Karpas-422 (cell line): ENCODE results near the gene TMTC2. TPM values are rescaled to one million over a fixed set of nuclear protein-coding genes. Genes with fewer than 3 reads are reported as not detected.

Experiments
- DNase-seq: peaks from one replicate; pipeline ENCODE4 v3.0.0-alpha.2; 2015
- H2AFZ ChIP-seq: fragments of 200-600 bp; sonication (generic); 2 replicates; pipeline ENCODE4 v1.6.1; 2014; ENCODE audit warnings: antibody characterized with exemption, low read length, mixed read lengths
- H3K27ac ChIP-seq: fragments of 200-600 bp; sonication (generic); 2 replicates; pipeline ENCODE4 v1.5.1; 2014; ENCODE audit warnings: mild to moderate bottlenecking, low read length, moderate library complexity
- H3K27me3 ChIP-seq: fragments of 200-600 bp; sonication (generic); 2 replicates; pipeline ENCODE4 v1.6.1; 2014; ENCODE audit warnings: low read length, mixed read lengths
- H3K36me3 ChIP-seq: fragments of 200-600 bp; sonication (generic); 2 replicates; pipeline ENCODE4 v1.6.1; 2014; ENCODE audit warnings: low read length, mixed read lengths; ENCODE audit not compliant: insufficient read depth
- H3K4me1 ChIP-seq: fragments of 200-600 bp; sonication (generic); 2 replicates; pipeline ENCODE4 v1.6.1; 2014; ENCODE audit warnings: mild to moderate bottlenecking, low read length, mixed read lengths
- H3K4me2 ChIP-seq: fragments of 200-600 bp; sonication (generic); 2 replicates; pipeline ENCODE4 v1.6.1; 2014; ENCODE audit warnings: low read length, low read depth, mild to moderate bottlenecking; ENCODE audit not compliant: poor library complexity, severe bottlenecking
- H3K4me3 ChIP-seq: fragments of 200-600 bp; sonication (generic); 2 replicates; pipeline ENCODE4 v1.5.1; 2014; ENCODE audit warnings: mild to moderate bottlenecking, antibody characterized with exemption, low read length, mixed read lengths
- H3K79me2 ChIP-seq: fragments of 200-600 bp; sonication (generic); 2 replicates; pipeline ENCODE4 v1.6.1; 2014; ENCODE audit warnings: mild to moderate bottlenecking, low read length, mixed read lengths
- H3K9ac ChIP-seq: fragments of 200-600 bp; sonication (generic); 2 replicates; pipeline ENCODE4 v1.6.0; 2014; ENCODE audit warnings: low read length
- H3K9me2 ChIP-seq: fragments of 200-600 bp; sonication (generic), shearing (Covaris generic); replicated peaks from 2 replicates; pipeline ENCODE4 v1.6.0; 2014; ENCODE audit warnings: mild to moderate bottlenecking, low read length, moderate library complexity; ENCODE audit not compliant: insufficient read depth
- H3K9me3 ChIP-seq: fragments of 300-700, 200-600 bp; sonication (generic); 2 replicates; pipeline ENCODE4 v1.6.1; 2014; ENCODE audit warnings: low read length, mixed read lengths
- H4K20me1 ChIP-seq: fragments of 200-600 bp; sonication (generic); 2 replicates; pipeline ENCODE4 v1.6.1; 2014; ENCODE audit warnings: mild to moderate bottlenecking, antibody characterized with exemption, low read length, low read depth; ENCODE audit not compliant: insufficient read depth
- total RNA-seq: library from RNA; depleted of rRNA; stranded (reverse); fragments of >200 nt; shearing (Covaris generic); gene quantifications from 2 replicates; pipeline ENCODE4 v1.2.3, GENCODE V29; 2014; ENCODE audit warnings: low replicate concordance

The TMTC2 gene
- total RNA-seq, 1 experiment from 2014 or later = 5.0 TPM

GRCh38 chr12:83136411-83136810 lies 449.7 kb downstream of the TMTC2 start:
- DNase-seq = no peak
- no peak overlapping the region for H3K27ac ChIP-seq
- H3K27me3 ChIP-seq = no peaks in the 10 kb centered on the region
- no peaks in the 10 kb centered on the region for H3K9me3 ChIP-seq
- H3K4me2 ChIP-seq = no peak overlapping the region
- H3K9ac ChIP-seq = no peak overlapping the region
- H2AFZ ChIP-seq = no peak overlapping the region
- H3K79me2 ChIP-seq = no peaks in the 10 kb centered on the region
- H3K9me2 ChIP-seq = no peaks in the 10 kb centered on the region
- no peaks in the 10 kb centered on the region for H3K36me3 ChIP-seq
- no peaks in the 10 kb centered on the region for H4K20me1 ChIP-seq
- H3K4me1 ChIP-seq = no peaks in the 10 kb centered on the region
- H3K4me3 ChIP-seq = no peak overlapping the region

DNA sequence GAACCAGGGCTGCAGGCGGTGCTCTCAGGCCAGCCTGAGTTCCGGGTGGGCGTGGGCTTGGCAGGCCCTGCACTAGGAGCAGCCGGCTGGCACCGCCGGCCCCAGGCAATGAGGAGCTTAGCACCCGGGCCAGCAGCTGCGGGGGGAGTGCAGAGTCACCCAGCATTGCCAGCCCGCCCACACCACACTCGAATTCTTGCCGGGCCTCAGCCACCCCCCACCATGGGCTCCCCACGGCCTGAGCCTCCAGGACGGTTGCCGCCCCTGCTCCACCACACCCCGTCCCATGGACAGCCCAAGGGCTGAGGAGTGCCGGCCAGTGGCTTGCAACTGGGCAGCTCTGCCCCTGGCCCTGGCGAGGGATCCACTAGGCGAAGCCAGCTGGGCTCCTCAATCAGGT lies 453.4 kb downstream of the TMTC2 start:
- H3K27ac ChIP-seq = no peak overlapping the region
- H3K4me1 ChIP-seq = no peaks in the 10 kb centered on the region
- H3K4me3 ChIP-seq = no peak overlapping the region
- H3K9me3 ChIP-seq = no peaks in the 10 kb centered on the region
- no peak overlapping the region for H3K9ac ChIP-seq
- no peak overlapping the region for H2AFZ ChIP-seq
- no peaks in the 10 kb centered on the region for H3K79me2 ChIP-seq
- no peaks in the 10 kb centered on the region for H3K36me3 ChIP-seq
- DNase-seq = no peak
- no peaks in the 10 kb centered on the region for H3K27me3 ChIP-seq
- no peak overlapping the region for H3K4me2 ChIP-seq
- no peaks in the 10 kb centered on the region for H4K20me1 ChIP-seq
- H3K9me2 ChIP-seq = no peaks in the 10 kb centered on the region

GRCh38 chr12:83141460-83141994 lies 454.8 kb downstream of the TMTC2 start:
- no peaks in the 10 kb centered on the region for H3K79me2 ChIP-seq
- H3K9me2 ChIP-seq = no peaks in the 10 kb centered on the region
- H2AFZ ChIP-seq = no peak overlapping the region
- no peaks in the 10 kb centered on the region for H3K36me3 ChIP-seq
- H3K27ac ChIP-seq = no peak overlapping the region
- H3K27me3 ChIP-seq = no peaks in the 10 kb centered on the region
- no peak overlapping the region for H3K4me3 ChIP-seq
- no peak for DNase-seq
- H3K4me2 ChIP-seq = no peak overlapping the region
- H4K20me1 ChIP-seq = no peaks in the 10 kb centered on the region
- no peak overlapping the region for H3K9ac ChIP-seq
- H3K4me1 ChIP-seq = no peaks in the 10 kb centered on the region
- H3K9me3 ChIP-seq = no peaks in the 10 kb centered on the region

- Histone ChIP-seq H3K36me3 (no peaks in the 10 kb centered on the region), H3K9me2 (no peaks in the 10 kb centered on the region), H3K9me3 (no peaks in the 10 kb centered on the region), H2AFZ (no peak overlapping the region), H3K4me1 (no peaks in the 10 kb centered on the region), H4K20me1 (no peaks in the 10 kb centered on the region), H3K27me3 (no peaks in the 10 kb centered on the region), H3K9ac (no peak overlapping the region), H3K79me2 (no peaks in the 10 kb centered on the region), H3K4me2 (no peak overlapping the region), H3K4me3 (no peak overlapping the region), H3K27ac (no peak overlapping the region)
- DNase-seq = no peak
Measured at GRCh38 chr12:83142914-83143313, 456.2 kb downstream of the TMTC2 start.

DNA sequence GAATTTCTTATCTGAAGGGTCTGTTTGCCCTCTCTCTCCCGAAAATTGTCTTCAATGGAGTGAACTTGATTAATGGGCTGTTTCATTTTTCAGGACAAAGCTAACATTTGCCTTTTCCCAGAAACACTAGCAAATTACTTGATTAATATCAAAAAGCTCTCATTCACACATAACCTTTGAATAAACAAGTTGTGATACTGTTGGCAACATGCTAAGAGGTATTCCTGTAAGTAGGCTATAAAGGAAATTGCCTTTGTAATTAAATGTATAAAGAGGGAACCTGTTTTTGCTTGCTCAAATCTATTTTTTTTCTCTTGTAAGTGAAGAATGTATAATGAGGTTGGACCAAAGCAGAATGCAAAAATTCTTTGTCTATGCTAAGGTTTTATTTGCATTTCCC lies 457.2 kb downstream of the TMTC2 start:
- no peak overlapping the region for H3K27ac ChIP-seq
- no peaks in the 10 kb centered on the region for H3K9me3 ChIP-seq
- no peak overlapping the region for H2AFZ ChIP-seq
- no peaks in the 10 kb centered on the region for H3K9me2 ChIP-seq
- H3K27me3 ChIP-seq = no peaks in the 10 kb centered on the region
- no peak overlapping the region for H3K4me2 ChIP-seq
- H3K9ac ChIP-seq = no peak overlapping the region
- no peak for DNase-seq
- no peaks in the 10 kb centered on the region for H3K4me1 ChIP-seq
- no peaks in the 10 kb centered on the region for H3K36me3 ChIP-seq
- H4K20me1 ChIP-seq = no peaks in the 10 kb centered on the region
- no peaks in the 10 kb centered on the region for H3K79me2 ChIP-seq
- no peak overlapping the region for H3K4me3 ChIP-seq

DNA sequence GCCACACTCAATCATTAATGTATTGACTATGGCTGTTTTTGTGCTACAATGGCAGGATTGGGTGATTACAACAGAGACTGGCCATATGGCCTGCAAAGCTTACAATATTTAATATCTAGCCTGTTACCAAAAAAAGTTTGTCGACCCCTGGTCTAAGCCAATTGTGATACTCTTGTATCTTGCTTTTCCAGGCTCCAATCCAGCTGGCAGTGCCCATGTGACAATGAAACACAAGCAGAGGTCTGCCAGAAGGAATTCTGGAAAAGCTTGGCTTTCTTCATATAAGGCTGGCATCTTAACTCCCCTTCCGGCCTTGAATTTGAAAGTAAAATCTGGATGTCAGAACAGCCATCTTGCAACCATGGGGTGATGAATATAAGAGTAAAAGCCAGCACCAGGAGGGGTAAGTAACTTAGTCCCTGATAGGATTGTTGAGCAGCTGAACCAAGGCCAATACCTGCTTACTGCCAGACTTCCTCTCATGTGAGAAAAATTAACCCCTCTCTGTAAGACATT lies 458.7 kb downstream of the TMTC2 start:
- H3K27me3 ChIP-seq = no peaks in the 10 kb centered on the region
- H3K9ac ChIP-seq = no peak overlapping the region
- H3K4me3 ChIP-seq = no peak overlapping the region
- DNase-seq = no peak
- H3K4me2 ChIP-seq = no peak overlapping the region
- no peaks in the 10 kb centered on the region for H3K4me1 ChIP-seq
- H3K79me2 ChIP-seq = no peaks in the 10 kb centered on the region
- no peaks in the 10 kb centered on the region for H3K36me3 ChIP-seq
- no peaks in the 10 kb centered on the region for H3K9me2 ChIP-seq
- H3K9me3 ChIP-seq = no peaks in the 10 kb centered on the region
- no peaks in the 10 kb centered on the region for H4K20me1 ChIP-seq
- H3K27ac ChIP-seq = no peak overlapping the region
- no peak overlapping the region for H2AFZ ChIP-seq

DNA sequence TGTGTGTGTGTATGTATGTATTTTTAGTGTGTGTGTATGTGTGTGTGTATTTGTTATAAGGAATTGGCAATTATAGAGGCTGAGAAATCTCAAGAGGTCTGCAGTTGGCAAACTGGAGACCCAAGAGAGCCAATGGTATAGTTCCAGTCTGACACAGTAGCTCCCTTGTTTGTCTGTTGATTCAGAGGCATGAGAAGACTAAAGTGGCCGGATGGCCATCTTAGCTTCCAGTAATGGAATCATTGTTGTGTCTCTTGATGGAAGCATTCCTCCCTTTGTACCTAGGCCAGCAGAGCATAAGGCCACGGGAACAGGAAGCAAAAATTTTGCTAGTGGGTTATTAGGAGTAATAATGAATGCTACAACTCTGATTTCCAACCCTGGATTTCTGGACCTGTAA lies 460.6 kb downstream of the TMTC2 start:
- no peaks in the 10 kb centered on the region for H3K4me1 ChIP-seq
- H3K4me2 ChIP-seq = no peak overlapping the region
- H3K27ac ChIP-seq = no peak overlapping the region

GRCh38 chr12:83149987-83150386 lies 463.3 kb downstream of the TMTC2 start:
- Histone ChIP-seq H2AFZ (no peak overlapping the region), H3K4me3 (no peak overlapping the region), H3K36me3 (no peaks in the 10 kb centered on the region), H3K9ac (no peak overlapping the region), H3K9me3 (no peaks in the 10 kb centered on the region), H3K79me2 (no peaks in the 10 kb centered on the region), H3K27me3 (no peaks in the 10 kb centered on the region), H3K4me1 (no peaks in the 10 kb centered on the region), H3K4me2 (no peak overlapping the region), H3K9me2 (no peaks in the 10 kb centered on the region), H3K27ac (no peak overlapping the region), H4K20me1 (no peaks in the 10 kb centered on the region)
- no peak for DNase-seq

More for the DNA sequence above, 460.6 kb downstream of the TMTC2 start:
- Histone ChIP-seq H3K9me2 (no peaks in the 10 kb centered on the region), H3K36me3 (no peaks in the 10 kb centered on the region), H2AFZ (no peak overlapping the region), H3K79me2 (no peaks in the 10 kb centered on the region), H3K27me3 (no peaks in the 10 kb centered on the region), H3K9ac (no peak overlapping the region), H3K9me3 (no peaks in the 10 kb centered on the region), H4K20me1 (no peaks in the 10 kb centered on the region), H3K4me3 (no peak overlapping the region)
- no peak for DNase-seq
